ENCODE data around the gene JAK1. TPM values are rescaled to one million over a fixed set of nuclear protein-coding genes. Genes with fewer than 3 reads are reported as not detected.

The JAK1 gene
- total and polyA plus RNA-seq, 9 of the 15 experiments (the other 6 are each of a cell fraction or from before 2014, with no cell fraction given): 9.7 to 44.1 (median 42.5) TPM

DNA sequence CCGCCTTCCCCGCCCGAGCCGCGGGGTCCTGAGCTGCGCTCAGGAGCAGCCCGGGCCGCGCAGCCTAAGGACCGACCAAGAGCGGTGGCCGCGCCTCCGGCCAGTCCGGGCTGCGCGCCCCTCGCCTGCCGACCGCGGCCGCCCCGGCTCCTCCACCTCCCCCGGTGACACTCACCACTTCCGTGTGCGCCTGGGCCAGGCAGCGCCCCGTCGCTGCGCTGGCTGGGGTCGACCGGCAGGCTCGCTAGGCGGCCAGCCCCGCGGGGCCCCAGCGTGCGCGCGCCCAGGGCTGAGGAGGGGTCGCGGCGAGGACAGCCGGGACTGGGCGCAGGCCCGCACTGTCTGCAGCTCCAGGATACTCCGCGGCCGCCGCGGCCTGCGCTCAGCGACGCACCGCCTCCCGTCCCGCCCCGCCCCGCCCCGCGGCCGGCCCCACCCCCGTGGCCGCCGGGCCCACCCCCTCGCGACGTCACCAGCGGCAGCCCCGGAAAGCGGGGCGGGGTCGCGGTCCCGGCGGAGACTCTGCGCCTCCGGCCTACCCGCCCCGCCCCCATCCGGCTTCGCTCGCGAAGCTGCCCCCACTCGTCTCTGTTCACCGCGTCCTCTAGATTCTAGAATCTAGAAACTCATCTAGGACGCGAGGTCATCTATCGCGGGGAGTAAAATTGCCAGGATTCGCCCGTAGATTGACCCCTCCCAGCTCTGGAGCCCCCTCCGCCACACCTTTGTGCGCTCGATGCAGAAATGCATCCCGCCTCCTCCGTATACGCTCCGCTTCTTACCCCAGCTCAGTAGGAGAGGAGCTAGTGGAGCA lies at the start of gene JAK1 (continued):
- TF ChIP-seq, protein P1, sequence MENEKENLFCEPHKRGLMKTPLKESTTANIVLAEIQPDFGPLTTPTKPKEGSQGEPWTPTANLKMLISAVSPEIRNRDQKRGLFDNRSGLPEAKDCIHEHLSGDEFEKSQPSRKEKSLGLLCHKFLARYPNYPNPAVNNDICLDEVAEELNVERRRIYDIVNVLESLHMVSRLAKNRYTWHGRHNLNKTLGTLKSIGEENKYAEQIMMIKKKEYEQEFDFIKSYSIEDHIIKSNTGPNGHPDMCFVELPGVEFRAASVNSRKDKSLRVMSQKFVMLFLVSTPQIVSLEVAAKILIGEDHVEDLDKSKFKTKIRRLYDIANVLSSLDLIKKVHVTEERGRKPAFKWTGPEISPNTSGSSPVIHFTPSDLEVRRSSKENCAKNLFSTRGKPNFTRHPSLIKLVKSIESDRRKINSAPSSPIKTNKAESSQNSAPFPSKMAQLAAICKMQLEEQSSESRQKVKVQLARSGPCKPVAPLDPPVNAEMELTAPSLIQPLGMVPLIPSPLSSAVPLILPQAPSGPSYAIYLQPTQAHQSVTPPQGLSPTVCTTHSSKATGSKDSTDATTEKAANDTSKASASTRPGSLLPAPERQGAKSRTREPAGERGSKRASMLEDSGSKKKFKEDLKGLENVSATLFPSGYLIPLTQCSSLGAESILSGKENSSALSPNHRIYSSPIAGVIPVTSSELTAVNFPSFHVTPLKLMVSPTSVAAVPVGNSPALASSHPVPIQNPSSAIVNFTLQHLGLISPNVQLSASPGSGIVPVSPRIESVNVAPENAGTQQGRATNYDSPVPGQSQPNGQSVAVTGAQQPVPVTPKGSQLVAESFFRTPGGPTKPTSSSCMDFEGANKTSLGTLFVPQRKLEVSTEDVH (IDR thresholded peaks at IDR 0.05; ENCODE audit: low read depth, partially characterized antibody): no peak
- no peak for TF ChIP-seq MYC (IDR thresholded peaks at IDR 0.05; ENCODE audit: low read depth, low read length)
- no peak for TF ChIP-seq MYC (CRISPR knock-in tag; IDR thresholded peaks at IDR 0.05; ENCODE audit: borderline replicate concordance, low read depth)
- 0 out of 2 replicates have a peak, but pooled peaks have one; percentile 20 for TF ChIP-seq NR2C2 (CRISPR knock-in tag; IDR thresholded peaks at IDR 0.05)
- TF ChIP-seq NR2C2 (tag; IDR thresholded peaks at IDR 0.05): peak; percentile 58; the same call in 1 of the 2 replicates
- peak; percentile 85 for TF ChIP-seq CCNT2 (IDR thresholded peaks at IDR 0.05; ENCODE audit: borderline replicate concordance, extremely low read depth, insufficient read length, low read depth, low read length)
- peak; percentile 77 for TF ChIP-seq KDM5B (IDR thresholded peaks at IDR 0.05; ENCODE audit: insufficient replicate concordance, low read depth, low read length)
- TF ChIP-seq MTA3 (IDR thresholded peaks at IDR 0.05; ENCODE audit: borderline replicate concordance): peak; percentile 58; the same call in 1 of the 2 replicates
- TF ChIP-seq, protein P2, sequence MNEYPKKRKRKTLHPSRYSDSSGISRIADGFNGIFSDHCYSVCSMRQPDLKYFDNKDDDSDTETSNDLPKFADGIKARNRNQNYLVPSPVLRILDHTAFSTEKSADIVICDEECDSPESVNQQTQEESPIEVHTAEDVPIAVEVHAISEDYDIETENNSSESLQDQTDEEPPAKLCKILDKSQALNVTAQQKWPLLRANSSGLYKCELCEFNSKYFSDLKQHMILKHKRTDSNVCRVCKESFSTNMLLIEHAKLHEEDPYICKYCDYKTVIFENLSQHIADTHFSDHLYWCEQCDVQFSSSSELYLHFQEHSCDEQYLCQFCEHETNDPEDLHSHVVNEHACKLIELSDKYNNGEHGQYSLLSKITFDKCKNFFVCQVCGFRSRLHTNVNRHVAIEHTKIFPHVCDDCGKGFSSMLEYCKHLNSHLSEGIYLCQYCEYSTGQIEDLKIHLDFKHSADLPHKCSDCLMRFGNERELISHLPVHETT (CRISPR knock-in tag; conservative IDR thresholded peaks at IDR 0.05 in 1 of 2, IDR thresholded peaks at IDR 0.05 in 1 of 2): peak in 1 of 2 experiments; percentile 84; a peak in 2 of 4 replicates
- peak in 1 of 2 experiments; percentile 58; a peak in 2 of 4 replicates for TF ChIP-seq NRF1 (conservative IDR thresholded peaks at IDR 0.05 in 1 of 2, IDR thresholded peaks at IDR 0.05 in 1 of 2)
- peak; percentile 15; the same call in 1 of the 2 replicates for TF ChIP-seq SP1 (CRISPR knock-in tag; IDR thresholded peaks at IDR 0.05)
- TF ChIP-seq, protein P3, sequence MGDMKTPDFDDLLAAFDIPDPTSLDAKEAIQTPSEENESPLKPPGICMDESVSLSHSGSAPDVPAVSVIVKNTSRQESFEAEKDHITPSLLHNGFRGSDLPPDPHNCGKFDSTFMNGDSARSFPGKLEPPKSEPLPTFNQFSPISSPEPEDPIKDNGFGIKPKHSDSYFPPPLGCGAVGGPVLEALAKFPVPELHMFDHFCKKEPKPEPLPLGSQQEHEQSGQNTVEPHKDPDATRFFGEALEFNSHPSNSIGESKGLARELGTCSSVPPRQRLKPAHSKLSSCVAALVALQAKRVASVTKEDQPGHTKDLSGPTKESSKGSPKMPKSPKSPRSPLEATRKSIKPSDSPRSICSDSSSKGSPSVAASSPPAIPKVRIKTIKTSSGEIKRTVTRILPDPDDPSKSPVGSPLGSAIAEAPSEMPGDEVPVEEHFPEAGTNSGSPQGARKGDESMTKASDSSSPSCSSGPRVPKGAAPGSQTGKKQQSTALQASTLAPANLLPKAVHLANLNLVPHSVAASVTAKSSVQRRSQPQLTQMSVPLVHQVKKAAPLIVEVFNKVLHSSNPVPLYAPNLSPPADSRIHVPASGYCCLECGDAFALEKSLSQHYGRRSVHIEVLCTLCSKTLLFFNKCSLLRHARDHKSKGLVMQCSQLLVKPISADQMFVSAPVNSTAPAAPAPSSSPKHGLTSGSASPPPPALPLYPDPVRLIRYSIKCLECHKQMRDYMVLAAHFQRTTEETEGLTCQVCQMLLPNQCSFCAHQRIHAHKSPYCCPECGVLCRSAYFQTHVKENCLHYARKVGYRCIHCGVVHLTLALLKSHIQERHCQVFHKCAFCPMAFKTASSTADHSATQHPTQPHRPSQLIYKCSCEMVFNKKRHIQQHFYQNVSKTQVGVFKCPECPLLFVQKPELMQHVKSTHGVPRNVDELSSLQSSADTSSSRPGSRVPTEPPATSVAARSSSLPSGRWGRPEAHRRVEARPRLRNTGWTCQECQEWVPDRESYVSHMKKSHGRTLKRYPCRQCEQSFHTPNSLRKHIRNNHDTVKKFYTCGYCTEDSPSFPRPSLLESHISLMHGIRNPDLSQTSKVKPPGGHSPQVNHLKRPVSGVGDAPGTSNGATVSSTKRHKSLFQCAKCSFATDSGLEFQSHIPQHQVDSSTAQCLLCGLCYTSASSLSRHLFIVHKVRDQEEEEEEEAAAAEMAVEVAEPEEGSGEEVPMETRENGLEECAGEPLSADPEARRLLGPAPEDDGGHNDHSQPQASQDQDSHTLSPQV (IDR thresholded peaks at IDR 0.05): peak; percentile 45; the same call in 1 of the 2 replicates
- peak; percentile 91; the same call in 1 of the 2 replicates for TF ChIP-seq PHF8 (IDR thresholded peaks at IDR 0.05; ENCODE audit: borderline replicate concordance, low read length)
- peak in 1 of 2 experiments; percentile 97; a peak in 2 of 4 replicates for TF ChIP-seq ARNT (IDR thresholded peaks at IDR 0.05)
- TF ChIP-seq PHB (CRISPR knock-in tag; IDR thresholded peaks at IDR 0.05): no peak
- TF ChIP-seq RBBP5 (IDR thresholded peaks at IDR 0.05; ENCODE audit: borderline replicate concordance, insufficient read depth, low read length, poor library complexity, severe bottlenecking): peak; percentile 73

All from K562 (cell line).